Sigmoid colon (tissue), 7 donors: ENCODE results near the gene POU3F1. TPM values are rescaled to one million over a fixed set of nuclear protein-coding genes. Genes with fewer than 3 reads are reported as not detected.

Experiments
- DNase-seq: peaks from one replicate; pipeline ENCODE4 v3.0.0-alpha.2; 2019
- H3K27ac ChIP-seq, 4 donors: fragments of 200-600 bp; sonication (generic); one replicate each; pipeline ENCODE4 v1.5.1; 2016 to 2019; ENCODE audit warnings: mild to moderate bottlenecking in 1 of 4
- H3K27me3 ChIP-seq, 3 donors: fragments of 200-600 bp; sonication (generic); one replicate each; pipeline ENCODE4 v1.5.1; 2019; ENCODE audit warnings: mild to moderate bottlenecking in 1 of 3
- H3K36me3 ChIP-seq, 4 donors: fragments of 200-600 bp; sonication (generic); one replicate each; pipeline ENCODE4 v1.5.1; 2016 to 2019
- H3K4me1 ChIP-seq, 4 donors: fragments of 200-600 bp; sonication (generic); one replicate each; pipeline ENCODE4 v1.5.1; 2017 to 2019
- H3K4me3 ChIP-seq, 4 donors: fragments of 200-600 bp; sonication (generic); one replicate each; pipeline ENCODE4 v1.5.1; 2017 to 2019; ENCODE audit warnings: mild to moderate bottlenecking in 2 of 4, moderate library complexity in 1 of 4
- H3K9me3 ChIP-seq, 4 donors: fragments of 200-600 bp in 3 of 4; sonication (generic) in 3 of 4; one replicate each; pipeline versions ENCODE4 v1.5.1 to v1.6.1; 2013 to 2019
- EP300 ChIP-seq, 4 donors: sonication (generic); formaldehyde crosslinking; IDR thresholded peaks; one replicate each; pipeline ENCODE4 v1.6.1; 2017; ENCODE audit warnings: antibody characterized with exemption in 4 of 4
- POLR2A ChIP-seq, 2 donors: fragments of 450-650 bp; IDR thresholded peaks; one replicate each; pipeline ENCODE4 v1.6.1; 2016; ENCODE audit warnings: antibody characterized with exemption in 2 of 2, mild to moderate bottlenecking in 2 of 2, moderate library complexity in 2 of 2
- POLR2AphosphoS5 ChIP-seq, 4 donors: sonication (generic); formaldehyde crosslinking; IDR thresholded peaks; one replicate each; pipeline ENCODE4 v1.6.1; 2017; ENCODE audit warnings: antibody characterized with exemption in 4 of 4
- WGBS, 2 donors: extraction: QIAGEN DNeasy Blood & Tissue Kit; methylation state at CpG; one replicate each; pipeline ENCODE4 v1.1.7; 2013; 5-methylcytosine and 5-hydroxymethylcytosine counted together
- intact Hi-C: fragments of 100-400 bp; cut with DNase I; formaldehyde crosslinking; loops from one replicate; pipeline ENCODE4 v1.15.1; 2023
- polyA plus RNA-seq, 3 donors: library from polyadenylated mRNA; stranded (reverse); fragments of 200-250 nt; gene quantifications; one replicate each; pipeline ENCODE4 v1.2.3, GENCODE V29; 2013
- total RNA-seq, 4 donors: library from RNA; depleted of rRNA; stranded (reverse); fragments of >200 nt; gene quantifications; one replicate each; pipeline ENCODE4 v1.1.0, GENCODE V29; 2016
- TF ChIP-seq, protein P1 (sequence below), 4 experiments: fragments of 450-650 bp in 3 of 4; fragments of 200-600 bp in 1 of 4; IDR thresholded peaks; one replicate each; pipeline ENCODE4 v1.5.1; 2016 to 2019; ENCODE audit warnings: antibody characterized with exemption in 4 of 4, mild to moderate bottlenecking in 3 of 4, moderate library complexity in 2 of 4
- donor health status: healthy with polysubstance abuse.
- donor health status: Bipolar disorder and iron deficiency.
- donor health status: healthy.

Gene POU3F1
- total and polyA plus RNA-seq, 7 donors = 0.09 TPM; not detected in 6

GRCh38 chr1:38029685-38030511, 16.7 kb downstream of the POU3F1 start:
- intact Hi-C loops = loop anchor here (10.0 kb wide), 1 partner anchor 805 kb away; no protein-coding TSS in a partner anchor
- Histone ChIP-seq H3K27ac (peak overlapping the region in 2 of 4 donors; percentile 30 to 58), H3K4me3 (peak overlapping the region in 2 of 4 donors; percentile 11 to 14), H3K36me3 (peaks cover 5 to 20% (median 16%) of the 10 kb centered on the region in 4 donors), H3K4me1 (peaks cover 0 to 28% (median 22%) of the 10 kb centered on the region in 4 donors), H3K9me3 (no peaks in the 10 kb centered on the region), H3K27me3 (no peaks in the 10 kb centered on the region)
- WGBS, 2 donors = 8 to 16% methylated on average over 12 of the region's 12 CpGs
- DNase-seq = peak; percentile 68
- TF ChIP-seq, protein P1, sequence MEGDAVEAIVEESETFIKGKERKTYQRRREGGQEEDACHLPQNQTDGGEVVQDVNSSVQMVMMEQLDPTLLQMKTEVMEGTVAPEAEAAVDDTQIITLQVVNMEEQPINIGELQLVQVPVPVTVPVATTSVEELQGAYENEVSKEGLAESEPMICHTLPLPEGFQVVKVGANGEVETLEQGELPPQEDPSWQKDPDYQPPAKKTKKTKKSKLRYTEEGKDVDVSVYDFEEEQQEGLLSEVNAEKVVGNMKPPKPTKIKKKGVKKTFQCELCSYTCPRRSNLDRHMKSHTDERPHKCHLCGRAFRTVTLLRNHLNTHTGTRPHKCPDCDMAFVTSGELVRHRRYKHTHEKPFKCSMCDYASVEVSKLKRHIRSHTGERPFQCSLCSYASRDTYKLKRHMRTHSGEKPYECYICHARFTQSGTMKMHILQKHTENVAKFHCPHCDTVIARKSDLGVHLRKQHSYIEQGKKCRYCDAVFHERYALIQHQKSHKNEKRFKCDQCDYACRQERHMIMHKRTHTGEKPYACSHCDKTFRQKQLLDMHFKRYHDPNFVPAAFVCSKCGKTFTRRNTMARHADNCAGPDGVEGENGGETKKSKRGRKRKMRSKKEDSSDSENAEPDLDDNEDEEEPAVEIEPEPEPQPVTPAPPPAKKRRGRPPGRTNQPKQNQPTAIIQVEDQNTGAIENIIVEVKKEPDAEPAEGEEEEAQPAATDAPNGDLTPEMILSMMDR (IDR thresholded peaks at IDR 0.05) = no peak
- TF ChIP-seq POLR2A (IDR thresholded peaks at IDR 0.05) (no peak), POLR2AphosphoS5 (IDR thresholded peaks at IDR 0.05) (peak in 2 of 4 donors; percentile 20 to 28)

DNA sequence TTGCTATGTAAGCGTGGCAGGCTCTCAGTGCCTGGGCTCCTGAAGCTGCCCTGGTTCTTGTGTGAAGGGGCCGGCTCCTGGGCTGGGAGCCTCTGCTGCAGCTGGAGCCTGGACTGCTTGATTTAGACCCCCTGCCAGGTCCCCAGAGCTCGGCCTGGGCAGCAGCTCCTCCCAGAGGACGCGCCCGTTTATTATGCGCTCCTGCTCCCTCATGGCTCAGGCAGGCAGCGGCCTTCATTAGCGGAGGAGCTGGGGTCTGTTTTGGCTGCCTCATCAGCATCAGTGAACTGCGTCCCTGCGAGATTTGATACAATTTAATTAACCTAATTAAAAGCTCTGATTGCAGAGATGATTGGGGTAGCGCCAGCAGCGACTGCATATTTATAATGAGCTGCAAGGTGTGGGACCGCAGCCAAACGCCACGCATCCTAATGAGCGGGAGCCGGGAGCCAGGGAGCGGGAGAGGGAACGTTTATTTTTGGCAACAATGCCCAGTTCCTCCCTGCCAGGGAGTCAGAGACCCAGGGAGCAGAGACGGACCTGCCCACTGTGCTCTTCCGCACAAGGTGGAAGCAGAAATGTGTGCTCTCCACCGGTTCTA, 17.4 kb downstream of the POU3F1 start:
- intact Hi-C loops = no loop called here
- Histone ChIP-seq H3K27ac (peak overlapping the region in 2 of 4 donors; percentile 30 to 58), H3K4me3 (peak overlapping the region in 2 of 4 donors; percentile 11 to 14), H3K36me3 (peaks cover 5 to 25% (median 21%) of the 10 kb centered on the region in 4 donors), H3K4me1 (peaks cover 0 to 28% (median 22%) of the 10 kb centered on the region in 4 donors), H3K9me3 (no peaks in the 10 kb centered on the region), H3K27me3 (no peaks in the 10 kb centered on the region)
- peak; percentile 74 for DNase-seq
- WGBS, 2 donors = 19 to 52% methylated on average over 23 of the region's 23 CpGs
- TF ChIP-seq POLR2A (IDR thresholded peaks at IDR 0.05) (no peak), POLR2AphosphoS5 (IDR thresholded peaks at IDR 0.05) (no peak), EP300 (IDR thresholded peaks at IDR 0.05) (no peak)
- TF ChIP-seq, protein P1 (IDR thresholded peaks at IDR 0.05) = no peak

DNA sequence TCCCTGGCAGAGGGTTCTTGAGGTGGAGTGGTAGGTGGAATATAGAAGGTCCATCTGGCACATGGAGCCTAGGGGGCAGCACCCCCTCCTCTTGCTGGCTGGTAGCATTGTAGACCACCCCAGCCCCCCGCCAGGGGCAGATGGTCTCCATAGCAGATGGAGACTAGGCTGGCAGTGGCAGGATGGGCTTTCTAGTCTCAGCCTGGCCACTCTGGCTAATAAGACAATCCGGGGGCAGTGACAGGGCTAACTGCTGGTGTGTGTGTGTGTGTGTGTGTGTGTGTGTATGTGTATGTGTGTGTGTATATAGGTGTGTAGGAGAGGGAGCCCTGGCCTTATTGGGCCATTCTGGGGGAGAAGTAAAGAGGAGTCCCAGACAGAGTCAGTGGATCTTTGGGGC, 17.9 kb downstream of the POU3F1 start:
- Histone ChIP-seq H3K36me3 (peaks cover 9 to 30% (median 26%) of the 10 kb centered on the region in 4 donors), H3K4me3 (no peak overlapping the region), H3K9me3 (no peaks in the 10 kb centered on the region), H3K27me3 (no peaks in the 10 kb centered on the region), H3K27ac (peak overlapping the region in 1 of 4 donors; percentile 58), H3K4me1 (peaks cover 0 to 28% (median 22%) of the 10 kb centered on the region in 4 donors)
- intact Hi-C loops = no loop called here
- DNase-seq = peak; percentile 51
- WGBS, 2 donors = 67 to 77% methylated on average over 2 of the region's 2 CpGs
- no peak for TF ChIP-seq POLR2A (IDR thresholded peaks at IDR 0.05)
- no peak for TF ChIP-seq POLR2AphosphoS5 (IDR thresholded peaks at IDR 0.05)
- TF ChIP-seq EP300 (IDR thresholded peaks at IDR 0.05) = no peak
- TF ChIP-seq, protein P1 (IDR thresholded peaks at IDR 0.05) = no peak

DNA sequence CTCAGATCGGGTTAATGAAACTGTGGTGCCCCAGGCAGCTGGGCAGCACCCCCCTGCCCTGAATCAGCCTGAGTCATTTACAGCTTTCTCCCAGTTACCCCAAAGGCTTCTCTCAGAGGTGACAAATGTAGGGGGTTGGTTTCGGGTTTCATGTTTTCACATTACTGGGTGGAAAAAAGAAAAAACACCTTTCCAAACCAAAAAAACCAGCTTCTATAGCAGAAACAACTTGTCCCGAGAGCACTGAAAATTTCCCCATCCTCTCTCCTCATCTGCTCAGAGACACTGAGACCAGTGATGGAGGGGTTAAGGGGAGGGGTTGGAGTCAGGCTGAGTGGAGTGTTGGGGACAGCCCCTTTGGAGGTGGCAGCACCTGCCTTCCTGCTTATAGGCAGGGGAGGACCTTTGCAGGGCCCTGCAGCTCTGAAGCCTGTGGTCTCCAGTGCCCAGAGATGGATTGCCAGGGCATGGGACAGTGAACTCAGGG, 18.4 kb downstream of the POU3F1 start:
- H3K36me3 ChIP-seq = peaks cover 13 to 35% (median 32%) of the 10 kb centered on the region in 4 donors
- no peak overlapping the region for H3K27ac ChIP-seq
- H3K27me3 ChIP-seq = no peaks in the 10 kb centered on the region
- no peak overlapping the region for H3K4me3 ChIP-seq
- no peak for DNase-seq
- intact Hi-C loops = no loop called here
- no peaks in the 10 kb centered on the region for H3K9me3 ChIP-seq
- 59 to 77% methylated on average over 3 of the region's 3 CpGs for WGBS, 2 donors
- H3K4me1 ChIP-seq = peaks cover 0 to 28% (median 22%) of the 10 kb centered on the region in 4 donors
- TF ChIP-seq EP300 (IDR thresholded peaks at IDR 0.05) = no peak
- no peak for TF ChIP-seq POLR2AphosphoS5 (IDR thresholded peaks at IDR 0.05)
- TF ChIP-seq, protein P1 (IDR thresholded peaks at IDR 0.05) = no peak
- no peak for TF ChIP-seq POLR2A (IDR thresholded peaks at IDR 0.05)
